Sigmoid colon (tissue), 7 donors: Measurements from ENCODE around the gene GALNT7. TPM values are rescaled to one million over a fixed set of nuclear protein-coding genes. Genes with fewer than 3 reads are reported as not detected.

Experiments used
- DNase-seq: peaks from one replicate; pipeline ENCODE4 v3.0.0-alpha.2; 2019
- H3K27ac ChIP-seq, 4 donors: fragments of 200-600 bp; sonication (generic); one replicate each; pipeline ENCODE4 v1.5.1; 2016 to 2019; ENCODE audit warnings: mild to moderate bottlenecking in 1 of 4
- H3K27me3 ChIP-seq, 3 donors: fragments of 200-600 bp; sonication (generic); one replicate each; pipeline ENCODE4 v1.5.1; 2019; ENCODE audit warnings: mild to moderate bottlenecking in 1 of 3
- H3K36me3 ChIP-seq, 4 donors: fragments of 200-600 bp; sonication (generic); one replicate each; pipeline ENCODE4 v1.5.1; 2016 to 2019
- H3K4me1 ChIP-seq, 4 donors: fragments of 200-600 bp; sonication (generic); one replicate each; pipeline ENCODE4 v1.5.1; 2017 to 2019
- H3K4me3 ChIP-seq, 4 donors: fragments of 200-600 bp; sonication (generic); one replicate each; pipeline ENCODE4 v1.5.1; 2017 to 2019; ENCODE audit warnings: mild to moderate bottlenecking in 2 of 4, moderate library complexity in 1 of 4
- H3K9me3 ChIP-seq, 4 donors: fragments of 200-600 bp in 3 of 4; sonication (generic) in 3 of 4; one replicate each; pipeline versions ENCODE4 v1.5.1 to v1.6.1; 2013 to 2019
- CTCF ChIP-seq, 4 experiments: fragments of 450-650 bp in 3 of 4; fragments of 200-600 bp in 1 of 4; IDR thresholded peaks; one replicate each; pipeline ENCODE4 v1.5.1; 2016 to 2019; ENCODE audit warnings: antibody characterized with exemption in 4 of 4, mild to moderate bottlenecking in 3 of 4, moderate library complexity in 2 of 4
- EP300 ChIP-seq, 4 donors: sonication (generic); formaldehyde crosslinking; IDR thresholded peaks; one replicate each; pipeline ENCODE4 v1.6.1; 2017; ENCODE audit warnings: antibody characterized with exemption in 4 of 4
- POLR2A ChIP-seq, 2 donors: fragments of 450-650 bp; IDR thresholded peaks; one replicate each; pipeline ENCODE4 v1.6.1; 2016; ENCODE audit warnings: antibody characterized with exemption in 2 of 2, mild to moderate bottlenecking in 2 of 2, moderate library complexity in 2 of 2
- POLR2AphosphoS5 ChIP-seq, 4 donors: sonication (generic); formaldehyde crosslinking; IDR thresholded peaks; one replicate each; pipeline ENCODE4 v1.6.1; 2017; ENCODE audit warnings: antibody characterized with exemption in 4 of 4
- WGBS, 2 donors: extraction: QIAGEN DNeasy Blood & Tissue Kit; methylation state at CpG; one replicate each; pipeline ENCODE4 v1.1.7; 2013; 5-methylcytosine and 5-hydroxymethylcytosine counted together
- intact Hi-C: fragments of 100-400 bp; cut with DNase I; formaldehyde crosslinking; loops from one replicate; pipeline ENCODE4 v1.15.1; 2023
- polyA plus RNA-seq, 3 donors: library from polyadenylated mRNA; stranded (reverse); fragments of 200-250 nt; gene quantifications; one replicate each; pipeline ENCODE4 v1.2.3, GENCODE V29; 2013
- total RNA-seq, 4 donors: library from RNA; depleted of rRNA; stranded (reverse); fragments of >200 nt; gene quantifications; one replicate each; pipeline ENCODE4 v1.1.0, GENCODE V29; 2016
- donor health status: healthy with polysubstance abuse.
- donor health status: Bipolar disorder and iron deficiency.
- donor health status: healthy.

GALNT7 gene
- total and polyA plus RNA-seq, 7 donors = 13.2 to 22.7 (median 16.8) TPM

GRCh38 chr4:173125216-173125812 lies 43.3 kb upstream of the GALNT7 start:
- WGBS, 2 donors = 83 to 94% methylated on average over 4 of the region's 4 CpGs
- no peaks in the 10 kb centered on the region for H3K36me3 ChIP-seq
- no peaks in the 10 kb centered on the region for H3K9me3 ChIP-seq
- H3K27me3 ChIP-seq = no peaks in the 10 kb centered on the region
- H3K4me1 ChIP-seq = no peaks in the 10 kb centered on the region
- H3K4me3 ChIP-seq = no peak overlapping the region
- intact Hi-C loops = no loop called here
- no peak for DNase-seq
- no peak overlapping the region for H3K27ac ChIP-seq
- TF ChIP-seq POLR2AphosphoS5 (IDR thresholded peaks at IDR 0.05) (no peak), CTCF (IDR thresholded peaks at IDR 0.05) (no peak), EP300 (IDR thresholded peaks at IDR 0.05) (no peak), POLR2A (IDR thresholded peaks at IDR 0.05) (no peak)

GRCh38 chr4:173128199-173128890 lies 40.3 kb upstream of the GALNT7 start:
- Histone ChIP-seq H3K36me3 (no peaks in the 10 kb centered on the region), H3K9me3 (no peaks in the 10 kb centered on the region), H3K4me3 (no peak overlapping the region), H3K4me1 (no peaks in the 10 kb centered on the region), H3K27me3 (no peaks in the 10 kb centered on the region), H3K27ac (no peak overlapping the region)
- DNase-seq = no peak
- TF ChIP-seq CTCF (IDR thresholded peaks at IDR 0.05) (no peak), POLR2AphosphoS5 (IDR thresholded peaks at IDR 0.05) (no peak), EP300 (IDR thresholded peaks at IDR 0.05) (no peak), POLR2A (IDR thresholded peaks at IDR 0.05) (no peak)
- intact Hi-C loops = no loop called here
- 88 to 92% methylated on average over 6 of the region's 6 CpGs for WGBS, 2 donors

- TF ChIP-seq CTCF (IDR thresholded peaks at IDR 0.05) = no peak
- no peak for TF ChIP-seq EP300 (IDR thresholded peaks at IDR 0.05)
- no peak for TF ChIP-seq POLR2AphosphoS5 (IDR thresholded peaks at IDR 0.05)
- TF ChIP-seq POLR2A (IDR thresholded peaks at IDR 0.05) = no peak
- intact Hi-C loops = no loop called here
- Histone ChIP-seq H3K4me1 (no peaks in the 10 kb centered on the region), H3K9me3 (no peaks in the 10 kb centered on the region), H3K4me3 (no peak overlapping the region), H3K27me3 (no peaks in the 10 kb centered on the region), H3K36me3 (no peaks in the 10 kb centered on the region), H3K27ac (no peak overlapping the region)
- 87 to 94% methylated on average over 5 of the region's 5 CpGs for WGBS, 2 donors
- DNase-seq = no peak
Observed at GRCh38 chr4:173130687-173131086, 37.9 kb upstream of the GALNT7 start.

GRCh38 chr4:173134426-173134825 lies 34.2 kb upstream of the GALNT7 start:
- intact Hi-C loops = no loop called here
- Histone ChIP-seq H3K4me1 (no peaks in the 10 kb centered on the region), H3K36me3 (no peaks in the 10 kb centered on the region), H3K9me3 (no peaks in the 10 kb centered on the region), H3K27ac (no peak overlapping the region), H3K27me3 (no peaks in the 10 kb centered on the region), H3K4me3 (no peak overlapping the region)
- no peak for DNase-seq
- no peak for TF ChIP-seq POLR2AphosphoS5 (IDR thresholded peaks at IDR 0.05)
- TF ChIP-seq CTCF (IDR thresholded peaks at IDR 0.05) = no peak
- TF ChIP-seq POLR2A (IDR thresholded peaks at IDR 0.05) = no peak
- TF ChIP-seq EP300 (IDR thresholded peaks at IDR 0.05) = no peak
- 90 to 93% methylated on average over 2 of the region's 2 CpGs for WGBS, 2 donors
